CD4-positive, alpha-beta T cell treated with Interleukin-21 for 1 hour (primary cell): ENCODE results near the gene MEG3.
"Not testable (repeated sequence)": the region's sequence is repeated elsewhere in the genome, so short reads cannot be mapped to it uniquely, and the experiment has no call there.

ENCODE experiments used
- DNase-seq: peaks from one replicate; pipeline ENCODE4 v3.0.0-alpha.2; 2020

MEG3 gene

GRCh38 chr14:100789460-100790417, 36.2 kb upstream of the MEG3 start:
- no peak for DNase-seq

GRCh38 chr14:100790502-100791347, 35.2 kb upstream of the MEG3 start:
- no peak for DNase-seq

GRCh38 chr14:100791348-100791735, 34.6 kb upstream of the MEG3 start:
- DNase-seq = no peak

GRCh38 chr14:100791995-100792394, 33.9 kb upstream of the MEG3 start:
- DNase-seq = no peak

- DNase-seq = no peak
Measured at GRCh38 chr14:100796946-100797345, 29.0 kb upstream of the MEG3 start.

- no peak for DNase-seq
Measured at GRCh38 chr14:100800041-100800440, 25.9 kb upstream of the MEG3 start.

- DNase-seq = not testable (repeated sequence)
Measured at GRCh38 chr14:100801433-100801832, 24.5 kb upstream of the MEG3 start.

GRCh38 chr14:100802179-100802578, 23.7 kb upstream of the MEG3 start:
- no peak for DNase-seq

- DNase-seq = no peak
Measured at GRCh38 chr14:100802766-100803165, 23.2 kb upstream of the MEG3 start.

GRCh38 chr14:100803226-100803625, 22.7 kb upstream of the MEG3 start:
- DNase-seq = no peak

- no peak for DNase-seq
Measured at GRCh38 chr14:100803676-100804075, 22.2 kb upstream of the MEG3 start.

- no peak for DNase-seq
Measured at GRCh38 chr14:100804138-100804537, 21.8 kb upstream of the MEG3 start.

- no peak for DNase-seq
Measured at GRCh38 chr14:100804558-100805309, 21.2 kb upstream of the MEG3 start.

- DNase-seq = no peak
Measured at GRCh38 chr14:100806386-100806785, 19.5 kb upstream of the MEG3 start.

- DNase-seq = no peak
Measured at GRCh38 chr14:100807496-100807895, 18.4 kb upstream of the MEG3 start.

- DNase-seq = no peak
Measured at GRCh38 chr14:100807979-100808734, 17.8 kb upstream of the MEG3 start.

GRCh38 chr14:100810435-100810834, 15.5 kb upstream of the MEG3 start:
- no peak for DNase-seq

GRCh38 chr14:100810861-100811461, 15.0 kb upstream of the MEG3 start:
- DNase-seq = no peak

- DNase-seq = no peak
Measured at GRCh38 chr14:100813291-100813690, 12.6 kb upstream of the MEG3 start.

- DNase-seq = no peak
Measured at GRCh38 chr14:100815478-100816285, 10.2 kb upstream of the MEG3 start.
